ENCODE data around the gene NAA38. TPM values are rescaled to one million over a fixed set of nuclear protein-coding genes. Genes with fewer than 3 reads are reported as not detected.

The NAA38 gene
- total RNA-seq, 1 experiment from 2014 or later: 36.6 TPM

DNA sequence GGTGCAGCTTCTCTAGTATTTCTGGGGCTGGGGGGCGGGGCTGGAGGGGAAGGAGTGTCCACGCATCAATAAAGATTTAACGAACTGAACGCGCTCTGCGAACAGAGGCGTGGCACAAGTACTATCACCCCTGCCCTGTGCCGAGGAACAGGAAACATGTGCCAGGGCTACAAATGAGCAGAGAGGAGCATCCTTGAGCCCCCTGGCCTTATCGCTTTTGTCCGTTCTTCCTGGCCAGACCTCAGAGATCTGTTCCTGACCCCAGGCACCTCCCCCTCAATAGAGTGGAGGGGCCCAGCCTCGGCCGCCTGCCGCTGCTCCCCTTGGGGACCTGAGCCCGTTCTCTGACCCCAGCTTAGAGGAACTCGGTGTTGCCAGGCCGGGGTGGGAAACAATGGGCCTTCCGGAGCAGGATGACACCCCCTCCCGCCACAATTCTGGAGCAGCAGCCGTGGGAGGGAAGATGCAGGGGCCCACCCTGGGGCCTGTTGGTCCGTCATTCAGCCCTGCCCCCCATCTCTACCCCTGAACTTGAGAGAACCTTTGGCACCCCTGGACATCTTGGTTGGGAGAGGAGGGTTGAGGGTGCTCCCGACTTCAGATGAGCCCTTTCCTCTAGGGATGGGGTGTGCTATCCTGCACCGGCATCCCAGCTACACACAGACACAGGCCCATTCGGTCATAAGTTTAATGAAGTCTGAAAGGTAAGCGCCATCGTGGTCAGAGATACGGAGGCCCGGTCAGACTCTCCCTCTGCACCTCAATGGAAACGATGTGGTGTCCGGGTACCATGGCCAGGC lies 1.1 kb downstream of the NAA38 start:
- TF ChIP-seq, protein P1, sequence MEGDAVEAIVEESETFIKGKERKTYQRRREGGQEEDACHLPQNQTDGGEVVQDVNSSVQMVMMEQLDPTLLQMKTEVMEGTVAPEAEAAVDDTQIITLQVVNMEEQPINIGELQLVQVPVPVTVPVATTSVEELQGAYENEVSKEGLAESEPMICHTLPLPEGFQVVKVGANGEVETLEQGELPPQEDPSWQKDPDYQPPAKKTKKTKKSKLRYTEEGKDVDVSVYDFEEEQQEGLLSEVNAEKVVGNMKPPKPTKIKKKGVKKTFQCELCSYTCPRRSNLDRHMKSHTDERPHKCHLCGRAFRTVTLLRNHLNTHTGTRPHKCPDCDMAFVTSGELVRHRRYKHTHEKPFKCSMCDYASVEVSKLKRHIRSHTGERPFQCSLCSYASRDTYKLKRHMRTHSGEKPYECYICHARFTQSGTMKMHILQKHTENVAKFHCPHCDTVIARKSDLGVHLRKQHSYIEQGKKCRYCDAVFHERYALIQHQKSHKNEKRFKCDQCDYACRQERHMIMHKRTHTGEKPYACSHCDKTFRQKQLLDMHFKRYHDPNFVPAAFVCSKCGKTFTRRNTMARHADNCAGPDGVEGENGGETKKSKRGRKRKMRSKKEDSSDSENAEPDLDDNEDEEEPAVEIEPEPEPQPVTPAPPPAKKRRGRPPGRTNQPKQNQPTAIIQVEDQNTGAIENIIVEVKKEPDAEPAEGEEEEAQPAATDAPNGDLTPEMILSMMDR (IDR thresholded peaks at IDR 0.05; ENCODE audit: unreplicated experiment): no peak
- DNase-seq: no peak
- Mint-ChIP-seq H3K27me3 (ENCODE audit: unreplicated experiment) (no peaks in the 10 kb centered on the region), H3K4me1 (ENCODE audit: low read depth, unreplicated experiment) (no peaks in the 10 kb centered on the region), H3K4me3 (ENCODE audit: low read depth, unreplicated experiment) (no peak overlapping the region), H3K27ac (ENCODE audit: unreplicated experiment) (no peak overlapping the region), H3K9me3 (ENCODE audit: low read depth, unreplicated experiment) (no peaks in the 10 kb centered on the region), H3K36me3 (ENCODE audit: insufficient read depth, unreplicated experiment) (peaks cover 23% of the 10 kb centered on the region)
- intact Hi-C loops (cut with micrococcal nuclease; ENCODE audit: unreplicated experiment): loop anchor here (2.0 to 10.0 kb wide), 3 partner anchors 13 to 133 kb away; no protein-coding TSS in a partner anchor
- CTCF ChIA-PET: interaction anchor here (0.9 to 1.0 kb wide), 3 partner anchors 11 to 112 kb away, joined by 3 to 5 read pairs (median 4); no protein-coding TSS in a partner anchor
- no TSS peak for BruUV-seq (replicated peaks)

DNA sequence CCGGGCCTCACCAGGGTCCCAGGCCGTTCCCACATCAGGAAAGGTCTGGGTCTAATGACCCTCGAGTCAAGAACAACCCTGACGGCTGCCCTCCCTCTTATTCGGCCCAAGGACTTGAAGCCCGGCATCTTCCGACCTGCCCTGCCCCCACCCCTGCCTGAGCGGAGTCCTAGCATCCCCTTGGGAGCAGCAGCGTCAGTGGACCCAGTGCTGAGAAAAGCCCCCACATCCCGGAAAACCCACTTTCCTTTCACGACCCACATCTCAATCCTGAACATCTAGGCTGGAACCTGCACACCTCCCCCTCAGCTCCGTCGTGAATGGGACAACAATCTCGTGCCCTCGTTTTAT lies 1.7 kb downstream of the NAA38 start:
- Mint-ChIP-seq H3K27me3 (ENCODE audit: unreplicated experiment) (no peaks in the 10 kb centered on the region), H3K27ac (ENCODE audit: unreplicated experiment) (no peak overlapping the region), H3K4me1 (ENCODE audit: low read depth, unreplicated experiment) (no peaks in the 10 kb centered on the region), H3K4me3 (ENCODE audit: low read depth, unreplicated experiment) (no peak overlapping the region), H3K9me3 (ENCODE audit: low read depth, unreplicated experiment) (no peaks in the 10 kb centered on the region), H3K36me3 (ENCODE audit: insufficient read depth, unreplicated experiment) (peaks cover 29% of the 10 kb centered on the region)
- intact Hi-C loops (cut with micrococcal nuclease; ENCODE audit: unreplicated experiment): loop anchor here (2.0 to 10.0 kb wide), 3 partner anchors 13 to 133 kb away; no protein-coding TSS in a partner anchor
- TF ChIP-seq, protein P1 (IDR thresholded peaks at IDR 0.05; ENCODE audit: unreplicated experiment): no peak
- no peak for DNase-seq
- CTCF ChIA-PET: interaction anchor here (0.9 kb wide), 1 partner anchor 31 kb away, joined by 3 read pairs; no protein-coding TSS in a partner anchor
- BruUV-seq (replicated peaks): no TSS peak

DNA sequence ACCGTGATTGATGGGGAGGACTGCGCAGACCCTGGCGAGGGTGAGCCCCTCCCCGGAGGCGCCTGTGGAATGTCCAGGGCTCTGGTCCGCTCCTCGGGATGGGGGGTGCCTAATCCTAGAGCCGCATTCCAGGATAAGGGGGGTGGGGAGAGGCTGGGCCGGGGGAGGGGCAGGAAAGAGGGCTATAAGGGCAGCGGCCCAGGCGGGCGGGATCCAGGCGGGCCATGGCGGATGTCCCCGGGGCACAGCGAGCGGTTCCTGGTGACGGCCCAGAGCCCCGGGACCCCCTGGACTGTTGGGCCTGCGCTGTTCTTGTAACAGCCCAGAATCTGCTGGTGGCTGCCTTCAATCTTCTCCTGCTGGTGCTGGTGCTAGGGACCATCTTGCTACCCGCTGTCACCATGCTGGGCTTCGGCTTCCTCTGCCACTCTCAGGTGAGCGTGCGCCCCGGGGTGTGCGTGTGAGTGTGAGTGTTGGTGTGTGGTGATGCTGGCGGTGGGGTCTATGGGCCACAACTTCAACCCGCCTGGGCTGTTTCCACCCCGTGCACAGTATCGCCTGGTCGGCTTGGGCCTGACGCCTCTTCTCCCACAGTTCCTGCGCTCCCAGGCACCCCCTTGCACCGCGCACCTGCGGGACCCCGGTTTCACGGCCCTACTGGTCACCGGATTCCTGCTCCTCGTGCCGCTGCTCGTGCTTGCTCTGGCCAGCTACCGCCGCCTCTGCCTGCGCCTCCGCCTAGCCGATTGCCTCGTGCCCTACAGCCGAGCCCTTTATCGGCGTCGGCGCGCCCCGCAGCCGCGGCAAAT lies 2.3 kb downstream of the NAA38 start, which contains the start of gene TMEM88:
TSS of gene TMEM88 (plus strand) at position 216 of the 809 bp plus-strand sequence. CDS start at position 225, 9 bp downstream.
- Mint-ChIP-seq H3K36me3 (ENCODE audit: insufficient read depth, unreplicated experiment) (peaks cover 32% of the 10 kb centered on the region), H3K4me1 (ENCODE audit: low read depth, unreplicated experiment) (no peaks in the 10 kb centered on the region), H3K27me3 (ENCODE audit: unreplicated experiment) (no peaks in the 10 kb centered on the region), H3K27ac (ENCODE audit: unreplicated experiment) (no peak within 1 kb of the TSS), H3K4me3 (ENCODE audit: low read depth, unreplicated experiment) (no peak within 1 kb of the TSS), H3K9me3 (ENCODE audit: low read depth, unreplicated experiment) (no peaks in the 10 kb centered on the region)
- CTCF ChIA-PET: no interaction called here
- no peak for DNase-seq
- no TSS peak for BruUV-seq (replicated peaks)
- TF ChIP-seq, protein P1 (IDR thresholded peaks at IDR 0.05; ENCODE audit: unreplicated experiment): no peak
- intact Hi-C loops (cut with micrococcal nuclease; ENCODE audit: unreplicated experiment): loop anchor here (10.0 kb wide), 1 partner anchor 110 kb away; no protein-coding TSS in a partner anchor

DNA sequence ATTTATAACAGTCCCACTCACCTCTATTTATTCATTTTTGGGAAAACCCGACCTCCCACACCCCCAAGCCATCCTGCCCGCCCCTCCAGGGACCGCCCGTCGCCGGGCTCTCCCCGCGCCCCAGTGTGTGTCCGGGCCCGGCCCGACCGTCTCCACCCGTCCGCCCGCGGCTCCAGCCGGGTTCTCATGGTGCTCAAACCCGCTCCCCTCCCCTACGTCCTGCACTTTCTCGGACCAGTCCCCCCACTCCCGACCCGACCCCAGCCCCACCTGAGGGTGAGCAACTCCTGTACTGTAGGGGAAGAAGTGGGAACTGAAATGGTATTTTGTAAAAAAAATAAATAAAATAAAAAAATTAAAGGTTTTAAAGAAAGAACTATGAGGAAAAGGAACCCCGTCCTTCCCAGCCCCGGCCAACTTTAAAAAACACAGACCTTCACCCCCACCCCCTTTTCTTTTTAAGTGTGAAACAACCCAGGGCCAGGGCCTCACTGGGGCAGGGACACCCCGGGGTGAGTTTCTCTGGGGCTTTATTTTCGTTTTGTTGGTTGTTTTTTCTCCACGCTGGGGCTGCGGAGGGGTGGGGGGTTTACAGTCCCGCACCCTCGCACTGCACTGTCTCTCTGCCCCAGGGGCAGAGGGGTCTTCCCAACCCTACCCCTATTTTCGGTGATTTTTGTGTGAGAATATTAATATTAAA lies 3.1 kb downstream of the NAA38 start:
- H3K27me3 Mint-ChIP-seq (ENCODE audit: unreplicated experiment): no peaks in the 10 kb centered on the region
- intact Hi-C loops (cut with micrococcal nuclease; ENCODE audit: unreplicated experiment): loop anchor here (10.0 kb wide), 1 partner anchor 109 kb away; no protein-coding TSS in a partner anchor
- DNase-seq: no peak
- H3K4me3 Mint-ChIP-seq (ENCODE audit: low read depth, unreplicated experiment): no peak overlapping the region
- H3K27ac Mint-ChIP-seq (ENCODE audit: unreplicated experiment): no peak overlapping the region
- no TSS peak for BruUV-seq (replicated peaks)
- H3K36me3 Mint-ChIP-seq (ENCODE audit: insufficient read depth, unreplicated experiment): peaks cover 40% of the 10 kb centered on the region
- no peaks in the 10 kb centered on the region for H3K9me3 Mint-ChIP-seq (ENCODE audit: low read depth, unreplicated experiment)
- CTCF ChIA-PET: no interaction called here
- TF ChIP-seq, protein P1 (IDR thresholded peaks at IDR 0.05; ENCODE audit: unreplicated experiment): no peak
- no peaks in the 10 kb centered on the region for H3K4me1 Mint-ChIP-seq (ENCODE audit: low read depth, unreplicated experiment)

All from Calu3 (cell line).